Measurements from ENCODE around the gene CDC42EP3. TPM values are rescaled to one million over a fixed set of nuclear protein-coding genes. Genes with fewer than 3 reads are reported as not detected.

Gene CDC42EP3
- total and polyA plus RNA-seq, 2 experiments from 2014 or later: 31.4 TPM

DNA sequence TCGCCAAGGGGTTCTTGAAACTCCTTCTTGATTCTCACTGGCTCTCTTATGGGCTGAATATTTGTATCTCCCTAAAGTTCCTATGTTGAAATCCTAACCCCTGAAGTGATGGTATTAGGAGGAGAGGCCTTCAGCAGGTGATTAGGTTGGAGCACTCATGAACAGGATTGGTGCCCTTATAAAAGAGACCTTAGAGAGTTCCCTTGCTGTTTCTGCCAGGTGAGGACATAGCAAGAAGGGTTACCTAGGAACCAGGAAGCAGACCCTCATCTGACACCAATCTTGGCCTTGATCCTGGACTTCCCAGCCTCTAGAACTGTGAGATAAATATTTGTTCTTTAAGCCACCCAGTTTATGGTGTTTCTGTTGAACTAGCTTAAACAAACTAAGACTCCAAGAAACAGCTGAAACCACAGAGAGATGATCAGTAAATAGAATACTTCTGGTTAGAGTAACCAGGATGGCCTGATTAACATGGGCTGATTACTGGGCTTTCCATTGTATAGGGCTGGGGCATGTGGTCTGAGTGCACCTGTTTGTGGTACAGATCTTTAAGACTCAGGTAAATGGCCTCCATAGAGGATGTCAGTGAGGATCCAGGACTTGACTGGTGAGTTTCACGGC is 7.7 kb upstream of the CDC42EP3 start:
- no peaks in the 10 kb centered on the region for H3K27me3 ChIP-seq (ENCODE audit: insufficient read depth)
- peaks cover 32% of the 10 kb centered on the region for H3K4me1 Mint-ChIP-seq
- no peak overlapping the region for H3K4me3 ChIP-seq
- H2AFZ ChIP-seq: no peak overlapping the region
- H3F3A ChIP-seq (replicated peaks; ENCODE audit: low read depth): no peaks in the 10 kb centered on the region
- H3K27ac ChIP-seq (ENCODE audit: low read depth): no peak overlapping the region
- no peak overlapping the region for H3K4me2 ChIP-seq
- H3K27me3 Mint-ChIP-seq (ENCODE audit: insufficient read depth, low read depth, poor library complexity): peaks cover 5% of the 10 kb centered on the region
- H3K27ac Mint-ChIP-seq: no peak overlapping the region
- H3K4me1 ChIP-seq (ENCODE audit: insufficient read depth): peaks cover 28% of the 10 kb centered on the region
- ATAC-seq: no peak
- no peak for DNase-seq (ENCODE audit: low spot score)
- no peaks in the 10 kb centered on the region for H3K36me3 Mint-ChIP-seq (ENCODE audit: low read depth)
- no peak overlapping the region for H3K4me3 Mint-ChIP-seq
- no peaks in the 10 kb centered on the region for H4K20me1 ChIP-seq (replicated peaks; ENCODE audit: insufficient read depth)
- no peaks in the 10 kb centered on the region for H3K79me2 ChIP-seq (replicated peaks; ENCODE audit: insufficient read depth)
- TF ChIP-seq, protein P1, sequence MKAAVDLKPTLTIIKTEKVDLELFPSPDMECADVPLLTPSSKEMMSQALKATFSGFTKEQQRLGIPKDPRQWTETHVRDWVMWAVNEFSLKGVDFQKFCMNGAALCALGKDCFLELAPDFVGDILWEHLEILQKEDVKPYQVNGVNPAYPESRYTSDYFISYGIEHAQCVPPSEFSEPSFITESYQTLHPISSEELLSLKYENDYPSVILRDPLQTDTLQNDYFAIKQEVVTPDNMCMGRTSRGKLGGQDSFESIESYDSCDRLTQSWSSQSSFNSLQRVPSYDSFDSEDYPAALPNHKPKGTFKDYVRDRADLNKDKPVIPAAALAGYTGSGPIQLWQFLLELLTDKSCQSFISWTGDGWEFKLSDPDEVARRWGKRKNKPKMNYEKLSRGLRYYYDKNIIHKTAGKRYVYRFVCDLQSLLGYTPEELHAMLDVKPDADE (IDR thresholded peaks at IDR 0.05): no peak
- TF ChIP-seq CREB1 (CRISPR knock-in tag; IDR thresholded peaks at IDR 0.05; ENCODE audit: low read depth): no peak
- no peak for TF ChIP-seq NANOG (IDR thresholded peaks at IDR 0.05; ENCODE audit: borderline replicate concordance)
- TF ChIP-seq, protein P2, sequence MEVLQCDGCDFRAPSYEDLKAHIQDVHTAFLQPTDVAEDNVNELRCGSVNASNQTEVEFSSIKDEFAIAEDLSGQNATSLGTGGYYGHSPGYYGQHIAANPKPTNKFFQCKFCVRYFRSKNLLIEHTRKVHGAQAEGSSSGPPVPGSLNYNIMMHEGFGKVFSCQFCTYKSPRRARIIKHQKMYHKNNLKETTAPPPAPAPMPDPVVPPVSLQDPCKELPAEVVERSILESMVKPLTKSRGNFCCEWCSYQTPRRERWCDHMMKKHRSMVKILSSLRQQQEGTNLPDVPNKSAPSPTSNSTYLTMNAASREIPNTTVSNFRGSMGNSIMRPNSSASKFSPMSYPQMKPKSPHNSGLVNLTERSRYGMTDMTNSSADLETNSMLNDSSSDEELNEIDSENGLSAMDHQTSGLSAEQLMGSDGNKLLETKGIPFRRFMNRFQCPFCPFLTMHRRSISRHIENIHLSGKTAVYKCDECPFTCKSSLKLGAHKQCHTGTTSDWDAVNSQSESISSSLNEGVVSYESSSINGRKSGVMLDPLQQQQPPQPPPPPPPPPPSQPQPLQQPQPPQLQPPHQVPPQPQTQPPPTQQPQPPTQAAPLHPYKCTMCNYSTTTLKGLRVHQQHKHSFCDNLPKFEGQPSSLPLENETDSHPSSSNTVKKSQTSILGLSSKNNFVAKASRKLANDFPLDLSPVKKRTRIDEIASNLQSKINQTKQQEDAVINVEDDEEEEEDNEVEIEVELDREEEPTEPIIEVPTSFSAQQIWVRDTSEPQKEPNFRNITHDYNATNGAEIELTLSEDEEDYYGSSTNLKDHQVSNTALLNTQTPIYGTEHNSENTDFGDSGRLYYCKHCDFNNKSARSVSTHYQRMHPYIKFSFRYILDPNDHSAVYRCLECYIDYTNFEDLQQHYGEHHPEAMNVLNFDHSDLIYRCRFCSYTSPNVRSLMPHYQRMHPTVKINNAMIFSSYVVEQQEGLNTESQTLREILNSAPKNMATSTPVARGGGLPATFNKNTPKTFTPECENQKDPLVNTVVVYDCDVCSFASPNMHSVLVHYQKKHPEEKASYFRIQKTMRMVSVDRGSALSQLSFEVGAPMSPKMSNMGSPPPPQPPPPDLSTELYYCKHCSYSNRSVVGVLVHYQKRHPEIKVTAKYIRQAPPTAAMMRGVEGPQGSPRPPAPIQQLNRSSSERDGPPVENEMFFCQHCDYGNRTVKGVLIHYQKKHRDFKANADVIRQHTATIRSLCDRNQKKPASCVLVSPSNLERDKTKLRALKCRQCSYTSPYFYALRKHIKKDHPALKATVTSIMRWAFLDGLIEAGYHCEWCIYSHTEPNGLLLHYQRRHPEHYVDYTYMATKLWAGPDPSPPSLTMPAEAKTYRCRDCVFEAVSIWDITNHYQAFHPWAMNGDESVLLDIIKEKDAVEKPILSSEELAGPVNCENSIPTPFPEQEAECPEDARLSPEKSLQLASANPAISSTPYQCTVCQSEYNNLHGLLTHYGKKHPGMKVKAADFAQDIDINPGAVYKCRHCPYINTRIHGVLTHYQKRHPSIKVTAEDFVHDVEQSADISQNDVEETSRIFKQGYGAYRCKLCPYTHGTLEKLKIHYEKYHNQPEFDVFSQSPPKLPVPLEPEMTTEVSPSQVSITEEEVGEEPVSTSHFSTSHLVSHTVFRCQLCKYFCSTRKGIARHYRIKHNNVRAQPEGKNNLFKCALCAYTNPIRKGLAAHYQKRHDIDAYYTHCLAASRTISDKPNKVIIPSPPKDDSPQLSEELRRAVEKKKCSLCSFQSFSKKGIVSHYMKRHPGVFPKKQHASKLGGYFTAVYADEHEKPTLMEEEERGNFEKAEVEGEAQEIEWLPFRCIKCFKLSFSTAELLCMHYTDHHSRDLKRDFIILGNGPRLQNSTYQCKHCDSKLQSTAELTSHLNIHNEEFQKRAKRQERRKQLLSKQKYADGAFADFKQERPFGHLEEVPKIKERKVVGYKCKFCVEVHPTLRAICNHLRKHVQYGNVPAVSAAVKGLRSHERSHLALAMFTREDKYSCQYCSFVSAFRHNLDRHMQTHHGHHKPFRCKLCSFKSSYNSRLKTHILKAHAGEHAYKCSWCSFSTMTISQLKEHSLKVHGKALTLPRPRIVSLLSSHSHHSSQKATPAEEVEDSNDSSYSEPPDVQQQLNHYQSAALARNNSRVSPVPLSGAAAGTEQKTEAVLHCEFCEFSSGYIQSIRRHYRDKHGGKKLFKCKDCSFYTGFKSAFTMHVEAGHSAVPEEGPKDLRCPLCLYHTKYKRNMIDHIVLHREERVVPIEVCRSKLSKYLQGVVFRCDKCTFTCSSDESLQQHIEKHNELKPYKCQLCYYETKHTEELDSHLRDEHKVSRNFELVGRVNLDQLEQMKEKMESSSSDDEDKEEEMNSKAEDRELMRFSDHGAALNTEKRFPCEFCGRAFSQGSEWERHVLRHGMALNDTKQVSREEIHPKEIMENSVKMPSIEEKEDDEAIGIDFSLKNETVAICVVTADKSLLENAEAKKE (CRISPR knock-in tag; IDR thresholded peaks at IDR 0.05): no peak
- TF ChIP-seq, protein P3, sequence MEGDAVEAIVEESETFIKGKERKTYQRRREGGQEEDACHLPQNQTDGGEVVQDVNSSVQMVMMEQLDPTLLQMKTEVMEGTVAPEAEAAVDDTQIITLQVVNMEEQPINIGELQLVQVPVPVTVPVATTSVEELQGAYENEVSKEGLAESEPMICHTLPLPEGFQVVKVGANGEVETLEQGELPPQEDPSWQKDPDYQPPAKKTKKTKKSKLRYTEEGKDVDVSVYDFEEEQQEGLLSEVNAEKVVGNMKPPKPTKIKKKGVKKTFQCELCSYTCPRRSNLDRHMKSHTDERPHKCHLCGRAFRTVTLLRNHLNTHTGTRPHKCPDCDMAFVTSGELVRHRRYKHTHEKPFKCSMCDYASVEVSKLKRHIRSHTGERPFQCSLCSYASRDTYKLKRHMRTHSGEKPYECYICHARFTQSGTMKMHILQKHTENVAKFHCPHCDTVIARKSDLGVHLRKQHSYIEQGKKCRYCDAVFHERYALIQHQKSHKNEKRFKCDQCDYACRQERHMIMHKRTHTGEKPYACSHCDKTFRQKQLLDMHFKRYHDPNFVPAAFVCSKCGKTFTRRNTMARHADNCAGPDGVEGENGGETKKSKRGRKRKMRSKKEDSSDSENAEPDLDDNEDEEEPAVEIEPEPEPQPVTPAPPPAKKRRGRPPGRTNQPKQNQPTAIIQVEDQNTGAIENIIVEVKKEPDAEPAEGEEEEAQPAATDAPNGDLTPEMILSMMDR (conservative IDR thresholded peaks at IDR 0.05; ENCODE audit: low read depth in 2 of 2): no peak
- TF ChIP-seq ZNF114 (CRISPR knock-in tag; IDR thresholded peaks at IDR 0.05): no peak
- TF ChIP-seq EZH2phosphoT487 (IDR thresholded peaks at IDR 0.05; ENCODE audit: unreplicated experiment): no peak
- no peak for TF ChIP-seq EZH2 (IDR thresholded peaks at IDR 0.05; ENCODE audit: low read depth, unreplicated experiment)
- TF ChIP-seq, protein P4, sequence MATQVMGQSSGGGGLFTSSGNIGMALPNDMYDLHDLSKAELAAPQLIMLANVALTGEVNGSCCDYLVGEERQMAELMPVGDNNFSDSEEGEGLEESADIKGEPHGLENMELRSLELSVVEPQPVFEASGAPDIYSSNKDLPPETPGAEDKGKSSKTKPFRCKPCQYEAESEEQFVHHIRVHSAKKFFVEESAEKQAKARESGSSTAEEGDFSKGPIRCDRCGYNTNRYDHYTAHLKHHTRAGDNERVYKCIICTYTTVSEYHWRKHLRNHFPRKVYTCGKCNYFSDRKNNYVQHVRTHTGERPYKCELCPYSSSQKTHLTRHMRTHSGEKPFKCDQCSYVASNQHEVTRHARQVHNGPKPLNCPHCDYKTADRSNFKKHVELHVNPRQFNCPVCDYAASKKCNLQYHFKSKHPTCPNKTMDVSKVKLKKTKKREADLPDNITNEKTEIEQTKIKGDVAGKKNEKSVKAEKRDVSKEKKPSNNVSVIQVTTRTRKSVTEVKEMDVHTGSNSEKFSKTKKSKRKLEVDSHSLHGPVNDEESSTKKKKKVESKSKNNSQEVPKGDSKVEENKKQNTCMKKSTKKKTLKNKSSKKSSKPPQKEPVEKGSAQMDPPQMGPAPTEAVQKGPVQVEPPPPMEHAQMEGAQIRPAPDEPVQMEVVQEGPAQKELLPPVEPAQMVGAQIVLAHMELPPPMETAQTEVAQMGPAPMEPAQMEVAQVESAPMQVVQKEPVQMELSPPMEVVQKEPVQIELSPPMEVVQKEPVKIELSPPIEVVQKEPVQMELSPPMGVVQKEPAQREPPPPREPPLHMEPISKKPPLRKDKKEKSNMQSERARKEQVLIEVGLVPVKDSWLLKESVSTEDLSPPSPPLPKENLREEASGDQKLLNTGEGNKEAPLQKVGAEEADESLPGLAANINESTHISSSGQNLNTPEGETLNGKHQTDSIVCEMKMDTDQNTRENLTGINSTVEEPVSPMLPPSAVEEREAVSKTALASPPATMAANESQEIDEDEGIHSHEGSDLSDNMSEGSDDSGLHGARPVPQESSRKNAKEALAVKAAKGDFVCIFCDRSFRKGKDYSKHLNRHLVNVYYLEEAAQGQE (IDR thresholded peaks at IDR 0.05; ENCODE audit: unreplicated experiment): no peak
- no peak for TF ChIP-seq ZNF331 (CRISPR knock-in tag; IDR thresholded peaks at IDR 0.05; ENCODE audit: low read depth)
- TF ChIP-seq POLR2AphosphoS5 (IDR thresholded peaks at IDR 0.05; ENCODE audit: low read depth): no peak
- no peak for TF ChIP-seq STAT1 (IDR thresholded peaks at IDR 0.05; ENCODE audit: unreplicated experiment)
- no peaks in the 10 kb centered on the region for H3K36me3 ChIP-seq (ENCODE audit: insufficient read depth)
- H3K9me2 ChIP-seq (ENCODE audit: insufficient read depth): peaks cover 19% of the 10 kb centered on the region; the same call in 1 of the 2 replicates
- H3K9me3 Mint-ChIP-seq: no peaks in the 10 kb centered on the region
